NCI-H2081 treated with DMSO at 0.1 percent for 48 hours (cell line): ENCODE measurements around the gene MRPS27.

Experiments used
- DNase-seq: peaks from one replicate; lab custom pipeline; 2025; lab: John Stamatoyannopoulos, UW

MRPS27 gene

DNA sequence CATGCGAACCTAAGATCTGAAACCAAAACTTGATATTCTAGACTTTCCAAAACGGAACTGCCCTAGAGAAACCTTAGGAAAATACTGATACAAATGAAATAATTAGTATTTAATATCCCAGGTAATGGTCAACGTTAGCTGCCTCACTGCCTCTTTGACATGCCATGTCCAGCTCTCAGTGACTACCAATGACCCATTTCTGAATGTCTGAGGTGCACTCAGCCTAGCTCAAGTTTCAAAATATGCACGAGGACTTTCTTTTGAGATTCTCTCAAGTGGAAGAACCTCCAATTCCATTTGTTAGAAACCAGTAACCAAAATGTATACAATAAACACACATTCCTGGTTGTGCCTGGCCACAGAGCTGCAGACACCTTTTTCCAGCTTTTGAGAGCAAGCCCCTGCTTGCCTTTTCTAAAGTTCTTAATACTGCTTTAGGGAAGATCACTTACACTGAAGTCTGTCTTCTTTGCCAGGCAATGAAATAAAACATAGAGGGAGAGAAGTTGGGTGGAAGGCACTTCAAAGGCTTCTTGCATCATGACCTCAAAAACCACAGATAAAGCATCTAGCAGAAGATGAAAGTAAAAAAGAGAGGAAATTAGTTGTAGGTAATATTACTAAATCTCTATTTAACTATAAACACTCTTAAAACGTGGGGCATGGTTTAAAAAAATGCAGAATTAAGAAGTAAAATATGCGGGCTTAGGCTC is 87.9 kb downstream of the MRPS27 start:
- DNase-seq = no peak

DNA sequence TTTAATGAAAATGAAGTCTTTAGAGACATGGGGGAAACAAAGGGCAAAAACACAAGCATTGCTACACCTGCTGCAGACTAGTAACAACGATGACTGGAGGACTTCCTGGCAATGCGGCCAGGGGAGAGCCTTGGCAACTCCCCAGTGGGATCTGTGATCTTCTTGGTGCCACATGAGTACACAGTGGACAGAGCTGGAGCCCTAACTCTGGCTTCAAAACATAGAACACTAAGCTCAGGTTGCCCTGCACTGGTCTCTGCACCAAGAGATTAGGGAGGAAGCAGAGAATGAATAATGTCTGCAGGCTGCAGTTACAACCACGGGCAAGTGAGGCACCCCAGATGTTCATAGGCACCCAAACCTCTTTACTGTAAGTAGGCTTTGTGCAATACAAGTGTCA is 91.1 kb downstream of the MRPS27 start:
- no peak for DNase-seq

DNA sequence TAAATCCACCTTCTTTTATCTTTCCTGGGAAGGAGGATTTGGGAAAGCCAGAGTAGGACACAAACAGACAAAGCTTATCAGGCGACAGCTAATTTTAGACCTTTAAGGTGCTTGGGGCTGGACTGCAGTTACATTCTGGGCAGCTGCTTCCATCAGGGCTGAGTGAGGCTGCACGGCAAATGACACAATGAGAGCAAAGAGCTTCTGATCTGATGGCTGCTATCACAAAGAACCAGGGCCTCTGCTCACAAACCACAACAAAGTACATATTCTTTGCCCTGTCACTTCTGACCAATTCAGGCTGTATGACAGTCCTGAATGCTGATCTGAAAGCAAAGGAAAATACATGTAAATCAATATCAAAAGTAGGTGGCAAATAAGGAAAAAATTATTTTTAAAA is 93.1 kb downstream of the MRPS27 start:
- DNase-seq = no peak

DNA sequence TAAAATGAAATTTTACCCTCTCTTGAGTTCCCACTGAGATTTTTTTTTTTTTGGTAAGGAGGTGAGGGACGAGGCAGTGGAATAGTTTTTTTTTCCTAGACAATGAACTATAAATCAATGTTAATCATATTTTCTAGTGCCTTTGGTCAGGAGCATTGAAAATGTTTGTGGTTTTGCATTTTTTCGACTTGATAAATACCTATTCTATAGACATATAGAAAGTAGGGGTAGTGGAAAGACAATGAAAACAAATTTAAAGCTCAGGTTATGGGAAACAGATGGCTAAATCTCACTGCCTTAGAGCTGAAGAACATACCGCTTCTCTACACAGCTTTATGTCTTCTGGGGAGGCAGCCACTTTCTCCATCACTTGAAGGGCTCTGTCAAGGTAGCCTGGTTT is 94.3 kb downstream of the MRPS27 start:
- no peak for DNase-seq

DNA sequence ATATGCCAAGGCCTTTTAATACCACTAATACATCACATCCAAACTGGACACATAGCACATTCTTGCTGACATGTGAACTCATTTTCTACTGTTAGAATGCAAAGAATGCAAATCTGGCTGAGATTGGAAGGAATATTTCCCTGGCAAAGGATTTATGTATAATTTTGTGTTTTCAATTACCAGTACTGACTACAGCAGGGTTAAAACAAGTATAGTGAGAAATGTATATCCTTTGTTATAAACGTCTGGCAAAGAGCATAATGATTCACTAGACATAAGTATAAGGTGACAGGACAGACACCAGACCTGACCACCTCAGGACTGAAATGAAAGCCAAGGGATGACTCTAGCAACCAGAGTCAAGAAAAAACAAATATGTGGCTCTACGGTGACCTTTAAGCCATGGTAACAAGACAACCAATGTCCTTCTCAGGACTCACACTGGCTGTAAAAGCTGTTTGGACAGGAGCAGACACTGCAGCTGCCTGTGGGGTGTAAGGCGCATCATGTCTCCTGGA is 95.0 kb downstream of the MRPS27 start:
- DNase-seq = no peak

DNA sequence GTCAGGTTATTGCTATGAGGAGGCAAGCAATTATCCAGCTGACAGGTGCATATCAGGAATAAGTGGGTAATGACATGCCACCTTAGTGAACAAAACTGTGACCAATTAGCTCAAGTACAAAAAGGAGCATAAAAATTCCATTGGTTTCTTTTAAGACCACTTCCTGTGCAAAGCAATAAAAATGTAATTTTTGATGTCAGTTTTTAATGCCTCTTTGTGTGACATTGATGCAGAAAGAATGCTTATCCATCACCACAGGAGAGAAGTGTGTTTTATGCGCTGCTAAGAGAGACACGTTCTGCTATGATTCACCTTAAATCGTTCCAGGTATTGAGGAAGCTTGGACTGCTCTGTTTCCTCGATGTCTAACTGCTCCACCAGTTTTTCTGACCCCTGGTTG is 96.7 kb downstream of the MRPS27 start:
- no peak for DNase-seq

DNA sequence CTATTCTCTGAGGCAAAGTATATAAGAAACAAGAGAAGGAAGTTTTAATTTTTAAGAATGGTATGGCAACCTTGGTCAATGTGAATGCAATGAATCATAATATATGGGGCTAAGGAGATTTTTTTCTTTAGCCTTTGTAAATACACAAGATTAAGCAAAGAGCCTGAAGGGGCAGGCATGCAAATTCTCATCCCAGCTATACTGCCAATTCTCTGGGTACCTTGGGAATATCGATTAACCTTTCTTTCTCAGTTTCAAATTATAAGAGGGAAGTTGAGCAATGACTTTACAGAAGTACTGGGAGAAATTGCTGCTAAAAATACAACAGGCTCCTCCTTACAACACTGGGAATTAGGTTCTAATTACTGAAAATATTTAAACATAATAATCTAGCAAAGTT is 97.5 kb downstream of the MRPS27 start:
- DNase-seq = no peak

DNA sequence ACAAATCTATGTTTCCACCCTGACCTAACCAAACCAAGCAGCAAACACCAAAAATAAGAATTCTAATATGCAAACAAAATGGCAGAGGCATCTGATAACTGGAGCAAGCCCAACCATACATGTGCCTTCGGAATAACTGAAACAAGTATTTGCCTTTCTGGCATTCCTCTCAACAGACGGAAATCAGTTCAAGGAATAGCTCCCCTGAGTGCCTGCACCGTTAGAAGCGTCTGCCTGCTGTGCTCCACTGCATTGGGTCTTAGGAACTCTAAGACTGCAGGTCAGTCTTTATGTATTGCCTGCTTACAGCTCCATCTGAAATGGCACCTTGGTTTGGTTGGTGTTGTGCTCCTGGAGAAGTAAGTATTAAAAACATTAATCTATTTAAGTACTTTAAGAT is 98.5 kb downstream of the MRPS27 start:
- no peak for DNase-seq

DNA sequence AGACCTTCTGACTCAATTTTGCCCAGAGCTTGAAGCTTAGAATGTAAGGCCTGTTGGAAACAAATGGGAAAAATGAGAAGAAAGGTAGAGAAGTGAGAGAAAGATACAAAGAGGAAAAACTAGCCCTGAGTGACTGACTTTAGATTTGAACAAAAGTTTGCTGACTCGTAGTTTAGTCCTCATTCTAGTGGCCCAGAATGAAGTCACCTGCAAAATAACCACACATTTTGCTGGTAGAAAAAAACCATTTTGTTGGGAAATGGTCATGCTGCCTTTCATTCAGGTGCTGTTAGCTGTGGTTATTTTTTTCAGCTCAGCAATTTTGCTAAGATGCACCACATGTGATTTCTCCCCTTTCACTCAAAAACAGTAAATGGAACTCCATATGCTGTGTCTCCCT is 98.9 kb downstream of the MRPS27 start:
- DNase-seq = no peak

DNA sequence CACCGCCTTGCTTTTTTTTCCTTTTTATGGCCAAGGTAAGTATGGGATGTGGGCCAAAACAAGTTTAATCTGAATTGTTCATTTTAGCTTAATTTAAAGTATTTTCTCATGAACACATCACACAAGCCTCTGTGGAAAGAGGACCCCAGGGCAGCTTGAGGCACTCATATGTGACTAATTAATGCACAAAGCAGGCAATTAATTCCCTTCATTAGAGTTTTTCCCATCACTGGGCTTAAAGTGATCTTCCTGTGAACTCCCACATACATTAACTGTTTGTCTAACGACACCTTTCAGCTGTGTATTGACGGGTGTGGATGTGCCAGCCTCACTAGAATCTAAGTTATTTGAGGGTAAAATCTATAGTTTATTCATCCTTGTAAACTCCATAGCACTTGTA is 103.3 kb downstream of the MRPS27 start:
- DNase-seq = no peak

DNA sequence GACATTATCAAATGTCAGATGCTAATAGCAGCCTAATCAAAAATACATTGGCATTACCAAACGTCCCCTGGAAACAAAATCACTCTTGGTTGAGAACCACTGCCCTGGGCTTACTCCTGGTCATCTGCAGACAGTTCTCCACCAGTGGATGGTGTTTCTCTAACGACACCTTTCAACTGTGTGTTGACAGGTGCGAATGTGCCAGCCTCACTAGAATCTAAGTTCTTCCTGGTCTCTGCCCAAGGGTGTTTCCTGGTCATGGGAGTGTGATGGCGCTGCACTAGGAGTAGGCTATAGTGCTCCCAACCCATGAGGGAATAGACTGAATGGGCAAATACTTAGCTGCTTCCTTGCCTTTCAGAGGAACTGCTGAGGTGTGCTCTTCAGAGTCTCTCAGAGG is 105.9 kb downstream of the MRPS27 start:
- DNase-seq = no peak

DNA sequence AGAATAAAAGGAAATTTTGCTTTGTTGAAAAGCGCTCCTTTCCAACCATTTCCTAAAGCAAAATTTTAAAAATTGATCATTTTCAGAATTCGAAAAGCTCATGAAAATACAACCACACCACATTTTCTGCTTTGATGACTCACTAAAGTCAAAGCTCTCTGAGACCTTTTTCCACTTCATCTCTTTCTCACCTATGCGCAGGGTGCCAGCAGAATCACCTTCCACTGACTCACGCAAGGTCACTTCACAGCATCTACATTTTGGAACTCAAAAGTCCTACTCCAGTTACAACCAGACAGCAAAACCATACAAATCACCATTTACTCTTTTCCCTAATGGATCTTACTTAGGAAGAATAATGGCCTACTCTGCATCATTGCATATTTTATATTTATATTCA is 106.6 kb downstream of the MRPS27 start:
- DNase-seq = no peak

DNA sequence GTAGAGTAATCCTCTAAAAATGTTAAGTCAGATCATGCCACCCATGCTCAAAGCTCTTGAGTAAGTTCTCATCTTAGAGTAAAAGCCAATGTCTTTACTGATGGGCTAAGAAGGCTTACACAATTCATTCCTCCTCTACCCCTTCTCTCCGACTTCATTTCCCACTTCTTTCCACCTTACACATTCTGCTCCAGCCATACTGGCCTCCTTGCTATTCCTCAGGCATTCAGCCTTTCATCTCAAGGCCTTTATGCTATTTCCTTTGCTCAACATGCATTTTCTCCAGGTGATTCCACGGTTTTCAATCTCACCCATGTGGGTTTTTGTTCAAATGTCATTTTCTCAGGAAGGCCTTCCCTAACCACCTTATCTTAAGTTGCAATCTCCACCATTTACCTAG is 107.9 kb downstream of the MRPS27 start:
- DNase-seq = no peak

DNA sequence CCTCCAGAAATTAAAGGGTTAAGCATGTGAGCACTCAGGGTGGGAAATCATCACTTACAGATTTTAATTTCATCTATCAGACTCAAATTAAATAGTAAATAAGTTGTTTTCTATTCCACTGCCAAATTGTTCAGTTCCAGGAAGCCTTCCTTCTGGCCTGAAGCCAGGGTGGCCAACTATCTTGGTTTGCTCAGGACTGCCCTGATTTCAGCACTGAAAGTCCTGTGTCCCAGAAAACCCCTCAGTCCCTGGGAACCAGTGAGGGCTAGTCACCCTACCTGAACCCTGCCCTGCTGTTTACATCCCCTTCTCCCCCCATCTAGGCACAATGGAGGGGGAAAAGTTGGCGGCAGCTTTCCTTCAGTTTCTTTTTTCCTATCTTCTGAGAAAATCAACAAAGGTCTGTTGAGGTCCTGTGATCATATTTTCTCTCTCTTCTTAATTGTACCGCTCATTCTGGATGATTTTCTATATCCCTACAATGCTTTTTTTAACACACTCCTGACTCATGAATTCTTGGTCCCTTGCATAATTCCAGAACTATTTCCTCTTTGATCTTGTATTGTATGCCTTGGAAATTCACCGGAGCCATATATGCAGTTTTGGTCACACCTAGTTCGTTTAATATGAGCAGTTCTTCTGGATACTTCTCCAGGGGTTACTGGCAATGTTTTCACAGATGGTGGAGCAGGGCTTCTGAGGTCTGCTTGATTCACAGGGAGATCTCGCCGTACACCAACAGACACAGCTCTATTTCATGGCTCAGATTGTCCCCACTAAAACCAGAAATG is 109.0 kb downstream of the MRPS27 start:
- no peak for DNase-seq

DNA sequence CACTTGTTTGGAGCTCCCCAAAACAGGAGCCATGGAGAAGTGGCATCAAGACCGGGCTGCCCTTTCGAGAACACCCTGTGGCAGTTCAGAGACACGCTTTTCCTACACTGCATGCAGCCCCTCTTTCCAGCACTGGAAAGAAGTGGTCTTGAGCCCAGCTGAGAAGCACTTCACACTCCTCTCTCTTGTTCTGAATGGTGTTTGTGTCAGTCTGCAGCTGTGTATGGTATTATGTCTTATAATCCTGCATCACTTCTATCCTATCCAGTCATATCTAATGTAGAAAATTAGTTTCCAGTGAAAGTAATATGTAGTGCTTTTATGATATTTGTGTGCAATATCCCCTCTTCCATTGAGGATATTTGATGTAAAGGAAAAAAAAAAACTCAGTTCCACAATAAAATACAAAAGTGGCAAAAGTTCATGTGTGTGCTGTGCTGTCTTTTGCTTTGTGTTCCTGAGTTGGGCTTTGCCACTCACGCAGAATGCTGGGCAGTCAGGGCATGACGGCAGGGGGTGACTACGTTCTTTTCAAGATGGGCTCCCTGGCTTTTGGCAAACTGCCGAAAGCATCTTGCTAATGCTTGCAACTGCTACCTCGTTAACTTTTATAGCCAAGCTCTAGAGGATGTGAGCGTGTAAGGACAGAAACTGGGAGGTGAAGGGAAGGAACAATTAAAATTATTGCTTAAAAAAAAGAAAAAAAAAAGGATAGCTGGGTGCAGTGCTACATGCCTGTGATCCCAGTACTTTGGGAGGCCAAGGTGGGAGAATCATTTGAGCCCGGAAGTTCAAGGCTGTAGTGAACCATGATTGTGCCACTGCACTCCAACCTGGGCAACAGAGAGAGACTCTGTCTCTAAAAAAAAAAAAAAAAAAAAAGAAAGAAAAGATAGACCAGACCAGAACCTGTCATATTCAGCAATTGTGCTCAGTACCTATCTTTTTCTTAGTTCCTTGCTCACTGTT is 110.6 kb downstream of the MRPS27 start:
- DNase-seq = no peak

DNA sequence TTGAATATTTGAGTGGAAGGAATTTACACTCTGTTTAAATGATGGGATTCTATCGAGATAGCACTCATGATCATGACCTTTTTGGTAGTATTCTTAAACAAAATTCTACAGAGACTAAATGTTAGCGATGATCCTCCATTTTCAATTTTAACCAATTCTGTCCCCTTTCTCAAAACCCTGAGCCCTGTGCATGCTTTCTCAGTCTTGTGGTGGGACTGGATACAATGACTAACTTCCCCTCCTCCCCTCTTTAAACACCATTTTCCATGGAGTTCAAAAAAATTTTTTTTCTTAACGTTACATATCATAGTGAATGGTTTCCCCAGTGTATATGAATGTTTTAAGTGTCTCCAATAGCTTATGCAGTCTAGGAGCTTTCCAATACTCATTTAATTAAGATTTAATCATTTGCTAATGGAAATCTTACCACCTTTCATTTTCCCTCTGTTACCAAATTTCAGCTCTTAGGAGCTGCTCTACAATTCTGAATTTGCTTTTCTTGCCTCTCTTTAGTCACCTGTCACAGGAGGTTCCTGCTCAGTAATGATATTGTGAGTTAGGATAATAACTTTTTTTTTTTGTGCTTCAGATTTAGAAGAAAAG is 111.6 kb downstream of the MRPS27 start:
- DNase-seq = no peak

DNA sequence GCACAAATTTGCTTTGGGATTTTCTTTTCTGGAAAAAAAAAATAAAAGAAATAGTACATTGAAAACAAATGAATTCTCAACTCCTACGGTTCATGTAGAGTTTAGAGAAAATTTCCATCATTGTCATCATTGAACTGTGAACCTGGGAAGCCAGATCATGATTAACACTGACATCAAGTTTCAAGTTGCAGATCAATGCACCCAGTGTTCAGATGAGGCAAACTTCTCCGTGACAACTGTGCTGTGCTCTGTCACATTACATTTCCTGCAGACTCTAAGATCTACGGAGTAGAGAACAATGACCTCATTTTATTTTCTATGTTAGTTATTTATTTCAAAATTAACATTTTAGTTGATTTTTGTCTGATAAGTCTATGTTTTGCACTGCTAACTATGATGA is 113.0 kb downstream of the MRPS27 start:
- DNase-seq = no peak

DNA sequence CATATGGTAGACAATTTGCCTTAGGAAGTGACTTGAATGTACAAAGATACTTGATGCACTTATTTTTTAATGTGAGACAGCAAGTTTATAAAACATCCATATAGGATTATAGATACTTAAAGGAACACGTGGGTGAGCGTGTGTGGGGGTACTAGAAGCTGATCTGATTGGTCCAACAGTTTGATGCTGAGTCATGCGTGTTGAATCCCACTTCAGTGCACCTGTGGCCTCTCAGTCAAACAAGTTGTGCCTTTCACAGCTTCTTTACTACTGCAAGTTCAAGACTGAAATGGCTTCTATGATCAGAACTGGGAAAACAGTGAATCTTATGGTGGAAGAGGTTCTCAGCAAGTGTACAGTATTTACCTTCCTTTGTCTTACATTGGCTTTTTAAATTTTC is 113.9 kb downstream of the MRPS27 start:
- DNase-seq = no peak

DNA sequence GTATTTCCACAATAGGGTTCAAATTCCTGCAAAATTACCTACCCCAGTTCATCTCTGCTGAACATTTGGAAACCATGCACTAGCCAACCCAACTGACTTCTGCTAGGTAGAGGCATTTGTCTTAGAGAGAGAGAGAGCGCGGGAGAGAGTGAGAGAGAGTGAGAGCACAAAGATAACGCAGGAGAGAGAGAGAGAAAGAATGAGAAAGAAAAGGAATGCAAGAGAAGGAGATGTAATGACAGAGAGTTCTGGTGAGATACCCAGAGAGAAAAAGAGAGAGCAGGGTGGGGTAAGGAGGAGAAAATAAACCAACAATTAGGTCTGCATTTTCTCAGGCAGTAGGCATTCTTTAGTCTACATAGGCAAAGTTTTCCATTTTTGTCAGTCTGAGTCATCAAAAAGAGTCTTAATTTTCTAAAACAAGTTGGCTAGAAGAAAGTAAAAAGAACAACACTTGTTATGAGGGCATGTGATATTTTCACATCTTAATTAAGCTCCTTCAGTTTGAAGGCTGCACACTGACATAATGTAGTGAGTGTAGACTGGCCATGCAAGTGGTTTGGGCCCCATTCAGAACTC is 114.5 kb downstream of the MRPS27 start:
- DNase-seq = no peak

DNA sequence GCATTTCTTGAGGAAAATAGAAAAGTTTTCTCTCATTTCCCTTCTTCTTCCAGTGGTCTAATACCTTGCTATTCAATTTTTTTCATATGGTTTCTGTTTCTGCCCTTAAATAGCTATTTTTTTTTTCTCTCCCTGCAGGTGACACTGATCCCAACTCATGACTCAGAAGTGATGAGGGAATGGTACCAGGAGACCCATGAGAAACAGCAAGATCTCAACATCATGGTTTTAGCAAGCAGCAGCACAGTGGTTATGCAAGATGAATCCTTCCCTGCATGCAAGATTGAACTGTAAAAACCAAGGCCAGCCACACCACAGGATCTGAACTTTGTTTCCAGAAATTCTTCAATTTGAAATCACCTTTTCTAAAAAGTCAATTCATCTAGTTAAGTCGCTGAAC is 115.1 kb downstream of the MRPS27 start:
- no peak for DNase-seq

DNA sequence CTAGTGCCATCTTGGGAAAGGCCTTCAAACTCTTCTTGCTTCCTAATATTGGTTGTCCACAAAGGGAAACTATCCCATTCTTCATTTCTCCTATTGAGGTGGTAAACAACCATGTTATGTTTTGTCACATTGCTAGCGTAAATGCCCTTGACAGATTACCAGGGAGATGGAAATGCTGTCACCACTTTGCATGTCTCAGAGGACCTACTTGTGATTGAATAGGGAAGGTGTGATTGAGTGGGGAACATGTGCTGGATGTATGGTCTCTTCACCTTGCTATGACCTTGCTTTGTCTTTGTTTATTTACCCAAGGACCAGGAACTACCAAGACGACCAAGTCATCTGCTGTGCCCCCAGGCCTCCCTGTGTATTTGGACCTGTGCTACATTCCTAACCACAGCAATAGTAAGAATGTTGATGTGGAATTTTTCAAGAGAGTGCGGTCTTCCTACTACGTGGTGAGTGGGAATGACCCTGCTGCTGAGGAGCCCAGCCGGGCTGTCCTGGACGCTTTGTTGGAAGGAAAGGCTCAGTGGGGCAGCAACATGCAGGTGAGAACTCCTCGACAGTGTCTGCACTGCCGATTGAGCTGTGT is 116.7 kb downstream of the MRPS27 start:
- no peak for DNase-seq
